GM18502 (cell line): ENCODE results near the gene HERPUD1.

Experiments
- ATAC-seq: cut with Tn5 transposase; IDR thresholded peaks from one replicate; pipeline ENCODE4 v1.9.1; 2021; ENCODE audit warnings: mild to moderate bottlenecking; ENCODE audit not compliant: unreplicated experiment, poor library complexity

HERPUD1 gene

GRCh38 chr16:56910112-56910511 is 21.8 kb upstream of the HERPUD1 start:
- ATAC-seq = no peak

GRCh38 chr16:56910654-56911539 is 21.0 kb upstream of the HERPUD1 start:
- ATAC-seq = no peak

- peak; percentile 63 for ATAC-seq
Observed at GRCh38 chr16:56911771-56912571, 20.0 kb upstream of the HERPUD1 start.

- ATAC-seq = no peak
Observed at GRCh38 chr16:56912746-56913708, 18.9 kb upstream of the HERPUD1 start.

GRCh38 chr16:56914896-56915295 is 17.0 kb upstream of the HERPUD1 start:
- ATAC-seq = no peak

- no peak for ATAC-seq
Observed at GRCh38 chr16:56915336-56916119, 16.4 kb upstream of the HERPUD1 start.

- ATAC-seq = peak; percentile 79
Observed at GRCh38 chr16:56916571-56917403, 15.2 kb upstream of the HERPUD1 start.

- no peak for ATAC-seq
Observed at GRCh38 chr16:56918467-56919012, 13.4 kb upstream of the HERPUD1 start.

GRCh38 chr16:56919099-56919800 is 12.7 kb upstream of the HERPUD1 start:
- ATAC-seq = no peak

- ATAC-seq = no peak
Observed at GRCh38 chr16:56921571-56921970, 10.4 kb upstream of the HERPUD1 start.

- no peak for ATAC-seq
Observed at GRCh38 chr16:56923481-56924091, 8.4 kb upstream of the HERPUD1 start.

GRCh38 chr16:56927471-56927870 is 4.5 kb upstream of the HERPUD1 start:
- no peak for ATAC-seq

GRCh38 chr16:56929639-56930038 is 2.3 kb upstream of the HERPUD1 start:
- no peak for ATAC-seq

- no peak for ATAC-seq
Observed at GRCh38 chr16:56930486-56931270, 1.3 kb upstream of the HERPUD1 start.

GRCh38 chr16:56931271-56931891 is 561 bp upstream of the HERPUD1 start:
- ATAC-seq = peak; percentile 47
